ENCODE data around the gene PEAK1.

PEAK1 gene

DNA sequence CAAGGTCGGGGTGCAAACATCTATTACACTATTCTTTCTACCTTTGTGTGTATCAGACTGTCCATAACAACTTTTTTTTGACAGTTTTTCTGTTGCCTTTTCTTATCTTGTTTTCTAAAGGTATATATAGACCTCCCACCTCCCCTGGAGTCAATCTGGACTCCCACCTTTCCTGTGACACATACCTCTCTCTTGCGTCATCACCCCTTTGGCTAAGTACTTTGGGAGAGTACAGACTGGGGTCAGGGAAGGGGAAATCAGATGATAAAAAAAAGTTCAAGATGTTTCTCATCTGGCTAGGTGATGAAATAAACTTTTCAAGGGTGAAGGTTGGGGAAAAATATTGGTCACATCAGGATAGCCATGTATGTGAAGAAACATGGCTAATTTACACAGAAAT, 366.2 kb downstream of the PEAK1 start:
- Histone ChIP-seq H2BK12ac (ENCODE audit: low read length) (no peak overlapping the region), H3K4me3 (ENCODE audit: low read length in 2 of 2) (no peak overlapping the region), H4K8ac (ENCODE audit: low read depth, low read length) (no peak overlapping the region), H3K4me2 (ENCODE audit: insufficient read depth, low read length, poor library complexity, severe bottlenecking) (no peak overlapping the region), H2BK120ac (ENCODE audit: low read depth, low read length) (no peak overlapping the region), H2BK15ac (ENCODE audit: low read length) (no peak overlapping the region), H3K36me3 (replicated peaks in 1 of 2; ENCODE audit: control insufficient read depth in 2 of 2, insufficient read depth in 2 of 2, low read length in 2 of 2) (peaks cover 10 to 95% of the 10 kb centered on the region in 2 donors), H3K27me3 (ENCODE audit: control insufficient read depth in 3 of 3, insufficient read depth in 3 of 3, low read depth in 1 of 3, low read length in 3 of 3) (no peaks in the 10 kb centered on the region), H3K18ac (ENCODE audit: low read length) (no peak overlapping the region), H3K9me3 (replicated peaks in 1 of 2; ENCODE audit: control insufficient read depth in 2 of 2, insufficient read depth in 1 of 2, low read depth in 1 of 2, low read length in 2 of 2) (no peaks in the 10 kb centered on the region), H2AK5ac (ENCODE audit: low read depth, low read length) (no peak overlapping the region), H3K23ac (ENCODE audit: low read depth, low read length, poor library complexity) (no peak overlapping the region), H4K91ac (ENCODE audit: low read depth, low read length, poor library complexity) (no peak overlapping the region), H2BK5ac (ENCODE audit: low read length) (no peak overlapping the region), H3K14ac (ENCODE audit: low read length) (no peak overlapping the region), H3K27ac (replicated peaks; ENCODE audit: low read length) (no peak overlapping the region), H3K9ac (ENCODE audit: low read depth, low read length, poor library complexity) (no peak overlapping the region), H3K4me1 (ENCODE audit: control insufficient read depth in 2 of 2, insufficient read depth in 1 of 2, low read depth in 1 of 2, low read length in 2 of 2) (no peaks in the 10 kb centered on the region), H2AFZ (ENCODE audit: low read length) (no peak overlapping the region), H3K79me1 (ENCODE audit: low read depth, low read length) (no peaks in the 10 kb centered on the region), H3K4ac (ENCODE audit: low read length) (no peak overlapping the region)
- DNase-seq (ENCODE audit: low spot score), result no peak
- no CpG with 5 or more reads among the region's 2 CpGs for WGBS, 2 donors (ENCODE audit: extremely low coverage in 2 of 2, insufficient read length in 2 of 2, insufficient replicate concordance in 1 of 2)

- no peak overlapping the region for H2BK5ac ChIP-seq (ENCODE audit: low read length)
- no peak overlapping the region for H2BK15ac ChIP-seq (ENCODE audit: low read length)
- H3K9ac ChIP-seq (ENCODE audit: low read depth, low read length, poor library complexity), result no peak overlapping the region
- H3K23ac ChIP-seq (ENCODE audit: low read depth, low read length, poor library complexity), result no peak overlapping the region
- peaks cover 10 to 96% of the 10 kb centered on the region in 2 donors for H3K36me3 ChIP-seq (replicated peaks in 1 of 2; ENCODE audit: control insufficient read depth in 2 of 2, insufficient read depth in 2 of 2, low read length in 2 of 2)
- H2AK5ac ChIP-seq (ENCODE audit: low read depth, low read length), result no peak overlapping the region
- no peaks in the 10 kb centered on the region for H3K4me1 ChIP-seq (ENCODE audit: control insufficient read depth in 2 of 2, insufficient read depth in 1 of 2, low read depth in 1 of 2, low read length in 2 of 2)
- no peak overlapping the region for H2BK12ac ChIP-seq (ENCODE audit: low read length)
- H3K4ac ChIP-seq (ENCODE audit: low read length), result no peak overlapping the region
- H4K8ac ChIP-seq (ENCODE audit: low read depth, low read length), result no peak overlapping the region
- no peak overlapping the region for H3K27ac ChIP-seq (replicated peaks; ENCODE audit: low read length)
- H2AFZ ChIP-seq (ENCODE audit: low read length), result no peak overlapping the region
- no peak overlapping the region for H3K18ac ChIP-seq (ENCODE audit: low read length)
- no peaks in the 10 kb centered on the region for H3K27me3 ChIP-seq (ENCODE audit: control insufficient read depth in 3 of 3, insufficient read depth in 3 of 3, low read depth in 1 of 3, low read length in 3 of 3)
- H4K91ac ChIP-seq (ENCODE audit: low read depth, low read length, poor library complexity), result no peak overlapping the region
- no peaks in the 10 kb centered on the region for H3K79me1 ChIP-seq (ENCODE audit: low read depth, low read length)
- no peak overlapping the region for H3K4me3 ChIP-seq (ENCODE audit: low read length in 2 of 2)
- no peak for DNase-seq (ENCODE audit: low spot score)
- H3K14ac ChIP-seq (ENCODE audit: low read length), result no peak overlapping the region
- H3K9me3 ChIP-seq (replicated peaks in 1 of 2; ENCODE audit: control insufficient read depth in 2 of 2, insufficient read depth in 1 of 2, low read depth in 1 of 2, low read length in 2 of 2), result no peaks in the 10 kb centered on the region
- WGBS, 2 donors (ENCODE audit: extremely low coverage in 2 of 2, insufficient read length in 2 of 2, insufficient replicate concordance in 1 of 2), result no CpG with 5 or more reads among the region's 2 CpGs
- no peak overlapping the region for H2BK120ac ChIP-seq (ENCODE audit: low read depth, low read length)
- no peak overlapping the region for H3K4me2 ChIP-seq (ENCODE audit: insufficient read depth, low read length, poor library complexity, severe bottlenecking)
These were observed 367.3 kb downstream of the PEAK1 start for GRCh38 chr15:77052556-77052955.
